Psoas muscle (tissue), 8 donors: ENCODE measurements around the gene MPI. TPM values are rescaled to one million over a fixed set of nuclear protein-coding genes. Genes with fewer than 3 reads are reported as not detected.

Experiments
- ATAC-seq, 4 donors: fragments of 200-7000 bp; cut with Tn5 transposase; one replicate each; pipeline ENCODE4 v1.9.1; 2020; ENCODE audit warnings: moderate library complexity in 3 of 4, mild to moderate bottlenecking in 2 of 4
- DNase-seq, 2 donors: peaks; one replicate each; pipeline ENCODE4 v3.0.0-alpha.2; 2020
- H3K27ac ChIP-seq: fragments of 200-600 bp; one replicate; pipeline ENCODE4 v1.8.0; 2022
- H3K27me3 ChIP-seq, 3 donors: fragments of 200-600 bp in 1 of 3; one replicate each; pipeline versions ENCODE4 v1.6.1 to v1.8.0; 2013 to 2022; ENCODE audit warnings: low read length in 2 of 3, mild to moderate bottlenecking in 2 of 3, moderate library complexity in 1 of 3; ENCODE audit not compliant: insufficient read depth in 3 of 3
- H3K36me3 ChIP-seq, 2 donors: fragments of 200-600 bp in 1 of 2; one replicate each; pipeline versions ENCODE4 v1.6.1 to v1.8.0; 2013 to 2022; ENCODE audit warnings: low read depth in 1 of 2, mild to moderate bottlenecking in 1 of 2, moderate library complexity in 1 of 2; ENCODE audit not compliant: insufficient read depth in 1 of 2
- H3K4me1 ChIP-seq: fragments of 200-600 bp; one replicate; pipeline ENCODE4 v1.8.0; 2022
- H3K4me3 ChIP-seq: fragments of 200-600 bp; one replicate; pipeline ENCODE4 v1.8.0; 2022; ENCODE audit warnings: mild to moderate bottlenecking
- H3K9me3 ChIP-seq: fragments of 200-600 bp; one replicate; pipeline ENCODE4 v1.8.0; 2022
- WGBS, 3 donors: extraction: QIAGEN DNeasy Blood & Tissue Kit; methylation state at CpG; one replicate each; pipeline versions ENCODE4 v1.1.6 to v1.1.7; 2013; 5-methylcytosine and 5-hydroxymethylcytosine counted together
- intact Hi-C, 2 donors: fragments of 100-400 bp; cut with DNase I; formaldehyde crosslinking; loops; one replicate each; pipeline versions ENCODE4 v1.11.0 to v1.14.2; 2022
- long read RNA-seq, 2 donors: library from polyadenylated mRNA; unstranded; transcript quantifications; one replicate each; pipeline ENCODE4 v2.0.0, GENCODE V29; 2021
- polyA plus RNA-seq, 3 donors: library from polyadenylated mRNA; stranded (reverse); fragments of 200-250 nt; gene quantifications; one replicate each; pipeline ENCODE4 v1.2.3, GENCODE V29; 2013
- total RNA-seq, 4 donors: library from RNA; stranded (reverse); fragmentation: NEBNext Ultra II Directional in 2 of 4; extraction: Animal tissue kit (Norgen Biotek cat#: 25700) in 2 of 4; gene quantifications; one replicate each; pipeline versions ENCODE4 v1.2.1 to v1.2.4, GENCODE V29; 2021 to 2023
- TF ChIP-seq, protein P1 (sequence below): fragments of 200-600 bp; IDR thresholded peaks from one replicate; pipeline ENCODE4 v1.8.0; 2022; ENCODE audit warnings: antibody characterized with exemption
- donor health status: healthy with polysubstance abuse.
- donor health status: DM: no; HTN: no; CAD: no; lungs with moderate emphysema.
- donor health status: Bipolar disorder and iron deficiency.
- donor health status: healthy.
- donor health status: DM: yes; HTN: yes; CAD: no.
- donor health status: DM: no; HTN: no; CAD: no.
- donor health status: DM: no; HTN: no; CAD: no.
- donor health status: DM: yes; HTN: yes; CAD: no.

Gene MPI
- total RNA-seq (10 to 100 TPM; 37.6 to 61.2 (median 43.2) TPM), polyA plus RNA-seq (10 to 100 TPM; 26.4 to 50.5 (median 38.9) TPM)
- long read RNA-seq, donor 1, full-length matches to known transcripts, result 7 of 12 reads
- long read RNA-seq, donor 1, partial matches to known transcripts, result 4 of 12 reads
- long read RNA-seq, donor 1, other reads (novel, unspliced or antisense), result 1 of 12 reads
- long read RNA-seq, donor 2, full-length matches to known transcripts, result 19 of 27 reads
- long read RNA-seq, donor 2, partial matches to known transcripts, result 7 of 27 reads
- long read RNA-seq, donor 2, other reads (novel, unspliced or antisense), result 1 of 27 reads

GRCh38 chr15:74889883-74890664 is at the start of gene MPI:
MPI (plus strand) TSS chr15:74890042; CDS start chr15:74890074, 32 bp downstream.
- ATAC-seq (peak; percentile 94 to 98 (median 95)), DNase-seq (peak; percentile 86 to 91)
- Histone ChIP-seq H3K27me3 (no peaks in the 10 kb centered on the region), H3K9me3 (no peaks in the 10 kb centered on the region), H3K36me3 (peaks cover 0 to 31% of the 10 kb centered on the region in 2 donors), H3K4me3 (peak within 1 kb of the TSS; percentile 95), H3K4me1 (peaks cover 18% of the 10 kb centered on the region), H3K27ac (peak within 1 kb of the TSS; percentile 90)
- WGBS, 3 donors, result 1% methylated on average over 42 to 47 of the region's 47 CpGs
- TF ChIP-seq, protein P1, sequence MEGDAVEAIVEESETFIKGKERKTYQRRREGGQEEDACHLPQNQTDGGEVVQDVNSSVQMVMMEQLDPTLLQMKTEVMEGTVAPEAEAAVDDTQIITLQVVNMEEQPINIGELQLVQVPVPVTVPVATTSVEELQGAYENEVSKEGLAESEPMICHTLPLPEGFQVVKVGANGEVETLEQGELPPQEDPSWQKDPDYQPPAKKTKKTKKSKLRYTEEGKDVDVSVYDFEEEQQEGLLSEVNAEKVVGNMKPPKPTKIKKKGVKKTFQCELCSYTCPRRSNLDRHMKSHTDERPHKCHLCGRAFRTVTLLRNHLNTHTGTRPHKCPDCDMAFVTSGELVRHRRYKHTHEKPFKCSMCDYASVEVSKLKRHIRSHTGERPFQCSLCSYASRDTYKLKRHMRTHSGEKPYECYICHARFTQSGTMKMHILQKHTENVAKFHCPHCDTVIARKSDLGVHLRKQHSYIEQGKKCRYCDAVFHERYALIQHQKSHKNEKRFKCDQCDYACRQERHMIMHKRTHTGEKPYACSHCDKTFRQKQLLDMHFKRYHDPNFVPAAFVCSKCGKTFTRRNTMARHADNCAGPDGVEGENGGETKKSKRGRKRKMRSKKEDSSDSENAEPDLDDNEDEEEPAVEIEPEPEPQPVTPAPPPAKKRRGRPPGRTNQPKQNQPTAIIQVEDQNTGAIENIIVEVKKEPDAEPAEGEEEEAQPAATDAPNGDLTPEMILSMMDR, result peak; percentile 6
- intact Hi-C loops, result no loop called here

DNA sequence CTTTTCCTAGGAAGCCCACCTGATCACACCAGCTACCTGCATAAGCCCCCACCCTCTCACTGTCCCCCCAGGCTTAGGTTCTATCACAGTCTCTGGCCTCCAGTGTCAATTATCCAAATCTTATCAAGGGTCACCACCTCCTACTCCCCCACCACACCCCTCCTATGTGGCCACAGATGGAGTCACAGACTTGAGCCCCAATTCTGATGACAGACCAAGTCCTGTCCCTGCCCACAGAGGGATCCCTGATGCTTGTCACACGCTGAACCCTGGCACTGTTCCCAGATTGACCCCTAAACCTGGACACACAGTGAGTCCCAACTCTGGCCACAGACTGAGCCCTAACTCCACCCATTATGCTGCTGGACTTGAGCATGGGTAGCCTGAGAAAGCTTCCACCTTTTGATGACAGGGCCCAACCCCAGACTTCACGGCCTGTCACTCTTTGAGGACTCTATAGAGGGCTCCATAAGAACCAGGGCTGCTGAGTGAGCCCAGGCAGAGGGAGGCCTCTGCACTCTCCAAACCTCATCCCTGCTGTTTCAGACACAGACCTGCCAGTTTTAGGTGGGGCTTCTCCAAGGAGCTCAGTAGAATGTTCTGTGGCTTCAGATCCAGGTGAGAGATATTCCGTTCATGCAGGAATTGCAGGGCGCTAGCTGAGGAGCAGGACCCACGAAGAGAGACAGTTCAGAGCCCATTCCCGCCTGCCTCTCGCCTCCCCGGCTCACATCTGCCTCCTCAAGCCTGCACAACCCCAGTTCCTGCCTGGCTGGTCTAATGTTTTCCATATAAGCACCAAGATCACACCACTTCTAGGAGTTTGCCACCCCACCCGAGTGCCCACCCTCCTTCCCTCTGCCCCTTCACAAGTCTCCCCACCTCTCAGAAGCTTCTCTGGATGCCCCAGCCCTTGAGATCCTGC is 48.7 kb upstream of the MPI start:
- Histone ChIP-seq H3K27me3 (no peaks in the 10 kb centered on the region), H3K36me3 (peaks cover 0 to 65% of the 10 kb centered on the region in 2 donors), H3K9me3 (no peaks in the 10 kb centered on the region), H3K4me3 (no peak overlapping the region), H3K4me1 (peaks cover 6% of the 10 kb centered on the region), H3K27ac (no peak overlapping the region)
- intact Hi-C loops, result loop anchor here in 1 of 2 donors (5.0 kb wide), 1 partner anchor 66 kb away; the partner anchor contains the start of gene FAM219B
- TF ChIP-seq, protein P1, result no peak
- no peak for DNase-seq
- 89 to 92% (median 92%) methylated on average over 9 of the region's 9 CpGs for WGBS, 3 donors
- ATAC-seq, result no peak

- TF ChIP-seq, protein P1, result no peak
- Histone ChIP-seq H3K4me3 (peak overlapping the region; percentile 72), H3K9me3 (no peaks in the 10 kb centered on the region), H3K27ac (no peak overlapping the region), H3K27me3 (no peaks in the 10 kb centered on the region), H3K4me1 (peaks cover 6% of the 10 kb centered on the region), H3K36me3 (peaks cover 0 to 64% of the 10 kb centered on the region in 2 donors)
- no peak for ATAC-seq
- WGBS, 3 donors, result 81 to 84% (median 82%) methylated on average over 14 of the region's 14 CpGs
- intact Hi-C loops, result loop anchor here in 1 of 2 donors (5.0 kb wide), 1 partner anchor 65 kb away; the partner anchor contains the start of gene FAM219B
- DNase-seq, result no peak
Measured at GRCh38 chr15:74841891-74842373, 47.9 kb upstream of the MPI start.
